Measurements from ENCODE around the gene ARHGDIA.

ARHGDIA gene

DNA sequence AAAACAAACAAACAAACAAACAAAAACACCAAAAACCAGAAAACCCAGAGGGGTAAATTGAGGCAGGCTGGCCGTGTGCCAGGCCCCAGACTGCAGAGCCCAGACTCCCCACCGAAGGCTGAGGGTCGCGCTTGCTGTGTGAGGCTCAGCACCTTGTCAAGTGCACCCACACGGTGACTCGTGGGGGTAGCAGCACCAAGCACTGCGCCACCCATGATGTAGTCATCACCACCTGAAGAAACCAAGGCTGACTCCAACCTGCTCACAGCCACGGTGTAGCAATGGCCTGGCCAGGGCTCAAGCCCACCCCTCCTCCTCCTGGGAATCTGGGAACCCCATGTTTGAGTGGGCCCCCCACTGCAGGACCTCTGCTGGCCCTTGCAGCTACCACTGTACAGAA, 50.0 kb downstream of the ARHGDIA start:
- no peak for FAIRE-seq

- FAIRE-seq: no peak
These were observed 51.4 kb downstream of the ARHGDIA start for GRCh38 chr17:81819708-81820107.

GRCh38 chr17:81817758-81818147, 53.4 kb downstream of the ARHGDIA start:
- no peak for FAIRE-seq
